Stimulated activated CD8-positive, alpha-beta memory T cell treated with anti-CD3 and anti-CD28 coated beads, Interleukin-12 subunit alpha, Interleukin-12 subunit beta, amount 100 ng/mL, for 4 hours (primary cell): Measurements from ENCODE around the gene RIN3.
"Not testable (repeated sequence)": the region's sequence is repeated elsewhere in the genome, so short reads cannot be mapped to it uniquely, and the experiment has no call there.

Experiments
- DNase-seq: peaks from one replicate; pipeline ENCODE4 v3.0.0-alpha.2; 2020; ENCODE audit warnings: low read depth

Gene RIN3

GRCh38 chr14:92665661-92666110 lies 152.1 kb downstream of the RIN3 start:
- no peak for DNase-seq

DNA sequence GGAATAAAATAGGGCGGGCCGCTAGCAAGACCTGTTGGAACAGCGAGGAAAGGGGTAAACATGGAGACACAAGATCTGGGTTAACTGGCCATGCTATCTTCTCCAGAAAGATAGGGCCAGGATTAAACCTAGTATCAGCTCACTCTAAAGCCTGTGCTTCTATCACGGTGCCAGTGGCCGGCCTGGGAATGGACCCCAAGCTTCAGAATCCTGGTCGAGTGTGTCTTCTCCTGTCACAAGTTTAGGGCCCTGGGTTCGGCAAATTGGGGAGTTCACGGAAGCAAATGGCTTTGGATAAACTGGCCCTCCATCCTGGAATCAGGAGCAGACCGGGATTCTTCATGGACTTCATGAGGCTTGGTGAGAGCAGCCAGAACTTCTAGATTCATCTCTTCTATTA lies 152.7 kb downstream of the RIN3 start:
- DNase-seq = no peak

DNA sequence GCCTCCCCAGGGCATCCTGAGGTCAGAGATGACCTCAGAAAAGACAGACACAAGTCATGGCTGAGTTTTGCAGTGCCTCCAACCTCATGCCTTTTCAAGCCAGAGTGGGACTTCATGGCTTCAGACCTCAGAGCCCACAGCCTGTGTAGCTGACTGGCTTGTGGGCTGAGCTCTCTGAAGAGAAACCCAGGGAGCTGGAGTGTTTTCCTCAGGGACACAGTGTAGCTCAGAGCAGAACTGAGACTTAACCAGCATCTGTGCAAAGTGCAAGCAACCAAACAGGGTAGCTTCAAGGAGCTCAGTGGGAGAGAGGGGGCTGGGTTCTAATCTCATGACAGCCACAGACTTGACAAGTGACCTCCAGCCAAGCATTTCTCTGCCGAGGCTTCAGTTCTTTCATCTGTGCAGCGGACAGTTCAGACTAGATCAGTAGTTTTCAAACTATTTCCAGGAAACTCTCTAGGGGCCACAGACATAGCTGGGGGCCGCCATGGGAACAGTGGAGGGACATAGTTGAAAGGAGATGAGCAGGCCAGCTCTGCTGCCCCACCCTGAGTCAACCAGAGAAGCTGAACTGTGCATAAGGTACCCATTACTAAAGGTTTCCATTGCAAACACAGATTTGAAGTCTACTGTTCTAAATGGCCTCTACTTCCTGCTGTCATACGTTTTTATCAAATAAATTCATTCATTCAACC lies 154.8 kb downstream of the RIN3 start:
- no peak for DNase-seq

DNA sequence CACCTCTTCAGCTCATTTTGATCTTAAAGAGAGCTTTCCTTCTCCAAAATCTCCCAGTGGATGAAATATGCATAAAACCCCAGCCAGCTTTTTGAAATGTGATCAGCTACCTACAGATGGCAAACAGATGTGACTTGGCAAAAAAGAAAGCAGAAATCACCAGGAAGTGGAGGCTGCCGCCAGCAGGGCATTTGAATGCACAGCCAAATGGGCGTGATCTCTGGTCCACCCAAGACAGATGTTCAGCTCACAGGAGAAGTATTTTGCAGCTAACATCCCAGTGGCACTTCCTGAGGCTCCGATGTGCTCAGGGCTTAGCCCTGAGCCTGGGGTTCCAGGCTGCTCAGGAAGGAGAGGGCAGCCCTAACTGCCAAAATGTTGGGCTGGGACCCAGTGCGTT lies 156.6 kb downstream of the RIN3 start:
- DNase-seq = no peak

DNA sequence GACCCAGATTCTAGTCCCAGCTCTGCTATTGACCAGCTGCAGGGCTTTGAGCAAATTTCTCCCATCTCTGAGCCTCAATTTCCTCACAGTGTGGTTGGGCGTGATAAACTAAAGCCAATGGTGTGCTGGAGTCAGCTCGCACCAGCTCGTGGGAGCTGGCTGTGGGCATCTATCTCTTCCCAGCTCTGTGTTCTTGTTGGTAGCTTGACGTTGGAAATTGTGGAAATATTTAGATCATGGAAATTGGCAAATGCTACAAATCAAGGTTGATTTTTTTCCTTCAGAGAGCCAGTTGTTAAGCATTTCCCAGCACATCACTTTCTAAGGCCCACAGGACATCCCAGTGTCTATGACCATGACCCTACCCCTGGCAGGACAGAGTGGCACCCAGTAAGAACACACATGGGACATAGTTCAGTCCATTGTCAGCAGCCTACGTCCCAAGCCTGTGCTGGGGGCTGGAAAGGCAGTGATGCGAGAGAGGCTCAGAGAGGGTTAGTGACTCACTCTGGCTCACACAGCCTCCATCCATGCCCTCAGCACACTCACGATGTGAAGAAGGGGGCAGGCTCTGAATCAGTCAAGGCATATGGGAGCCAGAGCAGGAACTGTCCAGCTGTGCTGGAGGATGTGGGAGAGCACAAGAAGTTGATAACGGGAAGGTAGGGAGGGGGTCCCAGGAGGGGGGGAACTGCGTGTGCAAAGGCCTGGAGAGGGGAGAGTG lies 157.2 kb downstream of the RIN3 start:
- no peak for DNase-seq

GRCh38 chr14:92673601-92674150 lies 160.1 kb downstream of the RIN3 start:
- DNase-seq = no peak

- no peak for DNase-seq
Measured at GRCh38 chr14:92675421-92675820, 161.8 kb downstream of the RIN3 start.

DNA sequence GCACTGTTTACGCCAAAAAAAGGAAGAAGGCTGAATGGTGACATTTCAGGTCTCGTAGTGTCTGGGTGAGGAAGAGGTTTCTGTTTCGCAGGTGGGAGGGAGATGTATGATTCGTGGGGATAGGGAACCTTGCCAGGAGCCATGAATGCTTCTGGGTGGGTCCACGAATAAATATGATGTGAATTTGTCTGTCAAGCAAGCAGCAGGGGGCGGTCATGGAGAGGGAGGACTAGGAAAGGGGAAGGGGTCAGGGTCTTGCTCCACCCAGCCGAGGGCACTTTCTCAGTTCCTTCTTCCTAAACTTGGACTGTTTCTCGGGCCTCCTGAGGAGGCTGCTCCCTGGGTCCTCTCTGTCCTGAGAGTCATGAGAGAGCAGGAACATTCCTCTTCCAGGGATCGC lies 162.4 kb downstream of the RIN3 start:
- no peak for DNase-seq

- no peak for DNase-seq
Measured at GRCh38 chr14:92676403-92677086, 163.0 kb downstream of the RIN3 start.

- DNase-seq = no peak
Measured at GRCh38 chr14:92677087-92677668, 163.6 kb downstream of the RIN3 start.

DNA sequence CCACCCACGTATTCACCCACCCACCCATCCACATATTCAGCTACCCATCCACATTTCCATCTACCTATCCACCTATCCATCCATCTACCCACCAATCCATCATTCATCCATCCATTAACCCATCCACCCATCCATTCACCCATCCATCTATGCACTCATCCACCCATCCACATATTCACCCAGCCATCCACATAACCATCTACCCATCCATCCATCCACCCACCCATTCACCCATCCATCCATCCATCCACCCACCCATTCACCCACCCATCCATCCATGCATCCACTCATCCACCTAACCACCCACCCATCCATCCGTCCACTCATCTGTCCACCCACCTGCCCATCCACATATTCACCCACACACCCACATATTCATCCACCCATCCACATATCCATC lies 164.4 kb downstream of the RIN3 start:
- DNase-seq = no peak

DNA sequence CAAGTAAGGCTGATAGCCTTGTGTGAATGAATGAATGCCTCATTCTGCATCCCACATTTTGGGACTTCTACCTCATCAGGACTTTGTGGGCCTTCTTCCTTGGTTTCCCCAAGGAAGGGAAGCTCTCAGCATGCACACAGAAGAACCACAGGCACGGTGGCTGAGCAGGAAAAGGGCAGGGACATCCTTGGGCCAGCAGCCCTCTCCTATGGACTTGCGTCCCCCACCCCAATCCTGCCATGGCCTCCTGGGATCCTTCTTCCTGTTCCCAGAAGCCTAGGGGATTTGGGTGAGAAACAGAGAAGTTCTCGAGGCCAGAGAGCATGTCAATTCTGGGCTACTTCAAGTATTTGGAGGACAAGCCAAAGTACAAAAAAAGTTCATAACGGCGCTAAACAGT lies 165.2 kb downstream of the RIN3 start:
- no peak for DNase-seq

DNA sequence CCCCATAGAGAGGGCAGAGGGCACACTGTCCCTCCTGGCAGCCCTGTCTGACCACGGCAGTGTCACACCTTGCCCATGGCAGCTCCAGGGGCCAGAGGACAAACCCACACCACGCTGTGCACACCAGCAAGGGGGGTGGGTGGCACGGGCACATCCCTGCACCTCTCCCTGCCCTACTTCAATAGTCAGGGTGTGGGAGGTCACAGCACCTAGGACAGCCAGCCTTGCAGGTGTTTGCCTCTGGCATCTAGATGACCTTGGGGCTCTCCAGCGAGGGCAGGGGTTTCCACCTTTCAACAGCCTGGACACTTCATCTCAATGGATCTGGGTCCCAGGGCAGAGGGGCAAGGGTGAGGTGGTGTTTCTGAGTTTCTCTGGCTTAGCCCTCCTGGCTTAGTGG lies 165.7 kb downstream of the RIN3 start:
- DNase-seq = no peak

DNA sequence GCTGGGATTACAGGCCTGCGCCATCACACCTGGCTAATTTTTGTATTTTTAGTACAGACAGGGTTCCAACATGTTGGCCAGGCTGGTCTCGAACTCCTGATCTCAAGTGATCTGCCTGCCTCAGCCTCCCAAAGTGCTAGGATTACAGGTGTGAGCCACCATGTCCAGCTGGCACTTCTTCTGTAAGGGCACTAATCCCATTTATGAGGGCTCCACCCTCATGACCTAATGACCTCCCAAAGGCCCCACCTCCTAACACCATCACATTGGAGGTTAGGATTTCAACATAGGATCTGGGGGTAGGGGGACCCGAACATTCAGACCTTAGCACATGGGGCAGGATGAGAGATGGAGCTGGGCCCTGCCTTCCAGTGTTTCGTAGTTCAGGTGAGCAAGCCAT lies 166.7 kb downstream of the RIN3 start:
- DNase-seq = not testable (repeated sequence)

GRCh38 chr14:92680781-92681650 lies 167.4 kb downstream of the RIN3 start:
- peak; percentile 56 for DNase-seq

GRCh38 chr14:92683041-92683440 lies 169.5 kb downstream of the RIN3 start:
- no peak for DNase-seq

- no peak for DNase-seq
Measured at GRCh38 chr14:92684801-92685560, 171.4 kb downstream of the RIN3 start.

GRCh38 chr14:92685784-92686355 lies 172.3 kb downstream of the RIN3 start:
- DNase-seq = no peak

- no peak for DNase-seq
Measured at GRCh38 chr14:92686411-92686899, 172.9 kb downstream of the RIN3 start.

GRCh38 chr14:92686900-92687427 lies 173.4 kb downstream of the RIN3 start:
- DNase-seq = peak; percentile 55
